GM21825 (cell line): ENCODE measurements around the gene CASR.

Experiments
- ATAC-seq: cut with Tn5 transposase; IDR thresholded peaks from one replicate; pipeline ENCODE4 v1.9.1; 2021; ENCODE audit warnings: mild to moderate bottlenecking, moderate library complexity; ENCODE audit not compliant: unreplicated experiment

CASR gene

DNA sequence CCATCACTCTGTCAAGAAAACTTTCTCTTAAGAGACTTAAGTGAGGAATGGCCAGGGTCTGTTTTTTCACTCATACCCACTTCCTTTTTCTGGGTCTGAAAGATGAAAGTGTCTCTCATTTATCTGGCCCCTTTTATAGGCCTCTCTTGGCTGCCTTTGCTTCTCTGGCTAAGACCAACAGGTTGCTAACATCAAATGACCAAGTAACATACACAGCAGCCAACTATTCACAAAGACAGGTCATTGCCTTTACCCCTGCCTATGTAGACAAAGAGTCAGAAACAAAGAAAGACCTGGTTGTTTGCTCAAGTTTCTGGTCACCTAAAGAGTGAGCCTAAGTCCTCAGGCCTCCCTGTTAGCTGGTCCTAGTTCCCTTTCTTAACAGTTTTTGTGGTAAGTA is 117.6 kb downstream of the CASR start:
- peak; percentile 53 for ATAC-seq

DNA sequence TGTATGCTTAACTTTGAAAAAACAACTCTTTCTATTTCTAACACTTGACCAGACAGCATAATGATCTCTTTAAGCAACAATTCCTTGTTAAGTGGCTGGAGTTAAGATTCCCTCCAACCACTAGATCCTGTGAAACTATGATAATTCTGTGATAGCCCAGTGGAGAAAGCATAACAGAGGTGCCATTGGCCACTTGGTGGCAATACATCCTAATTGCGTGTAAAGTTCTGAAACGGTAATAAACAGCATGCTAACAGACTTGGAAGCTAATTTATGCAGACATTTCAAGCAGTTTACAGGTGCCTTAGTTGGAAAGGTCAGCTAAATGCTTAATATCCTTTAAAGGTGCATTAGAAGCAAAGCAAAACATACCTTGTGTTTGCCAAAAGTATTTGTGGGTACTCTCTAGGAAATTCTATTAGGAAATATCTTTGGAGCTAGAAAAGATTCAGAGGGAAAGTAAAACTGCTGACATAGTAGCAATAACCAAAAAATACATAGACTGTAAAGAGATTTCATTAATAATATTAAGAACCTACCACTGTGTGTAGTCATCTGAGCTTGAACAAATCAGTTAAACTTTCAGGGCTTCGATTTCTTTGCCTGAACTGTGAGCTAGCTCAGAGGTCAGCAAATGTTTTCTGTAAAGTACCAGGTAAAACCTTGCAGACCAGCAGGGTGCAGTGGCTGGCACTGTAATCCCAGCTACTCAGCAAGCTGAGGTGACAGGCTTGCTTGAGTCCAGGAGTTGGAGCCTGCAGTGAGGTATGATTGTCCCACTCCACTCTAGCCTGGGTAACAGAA is 122.6 kb downstream of the CASR start:
- ATAC-seq: no peak

DNA sequence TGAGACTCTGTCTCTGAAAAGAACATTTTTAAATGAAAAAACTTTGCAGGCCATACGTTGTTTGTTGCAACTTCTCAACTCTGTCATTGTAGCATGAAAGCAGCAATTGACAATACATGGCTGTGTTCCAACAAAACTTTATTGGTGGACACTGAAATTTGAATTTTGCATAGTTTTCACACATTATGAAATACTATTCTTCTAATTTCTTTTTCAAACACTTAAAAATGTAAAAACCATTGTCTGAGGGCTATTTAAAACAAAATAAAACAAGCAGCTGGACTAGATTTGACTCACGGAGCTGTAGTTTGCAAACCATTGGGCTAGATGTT is 123.1 kb downstream of the CASR start:
- ATAC-seq: no peak

DNA sequence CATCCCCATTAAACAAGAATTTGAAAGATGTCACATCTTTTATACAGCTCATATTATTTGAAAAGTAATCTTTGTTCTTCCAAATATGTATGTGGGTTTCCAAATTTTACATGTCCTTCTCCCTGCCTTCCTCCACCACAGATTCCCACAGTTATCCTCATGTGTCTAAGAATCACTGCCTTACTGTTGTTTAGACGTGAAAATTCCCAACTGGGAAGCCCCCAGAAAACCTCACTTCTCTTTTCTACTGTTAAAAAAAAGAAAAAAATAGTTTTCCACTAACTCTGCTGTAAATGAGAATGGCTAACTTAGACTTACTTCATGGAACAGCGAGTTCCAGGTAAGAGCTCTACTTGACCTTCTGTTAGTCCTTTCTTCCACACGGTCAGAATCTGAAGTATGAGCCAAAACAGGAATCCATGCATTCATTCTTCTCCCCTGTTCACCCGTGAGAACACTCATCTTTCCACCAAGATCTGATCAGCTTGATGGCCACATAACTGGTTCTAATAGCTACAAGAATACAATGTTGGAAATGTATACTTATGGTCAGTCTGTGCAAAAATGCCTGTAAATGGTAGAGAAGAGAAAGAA is 123.7 kb downstream of the CASR start:
- ATAC-seq: no peak

DNA sequence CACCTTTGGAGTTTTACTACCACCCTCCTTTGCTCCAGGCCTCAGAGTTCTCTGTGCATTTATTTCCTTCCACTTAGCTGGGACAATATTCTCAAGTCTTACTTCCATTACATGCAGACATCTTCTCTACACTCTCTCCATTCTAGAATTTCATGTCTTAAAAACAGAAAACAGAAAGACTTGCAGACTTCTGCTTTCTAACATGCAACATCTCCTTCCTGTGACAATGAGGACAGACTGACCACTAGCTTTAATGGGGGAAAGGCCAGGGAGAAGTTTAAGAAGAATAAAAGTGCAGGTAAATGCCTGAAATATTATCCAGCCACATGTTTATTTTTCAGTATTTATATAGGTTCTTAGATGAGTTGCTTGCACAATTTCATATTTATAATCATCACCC is 124.5 kb downstream of the CASR start:
- no peak for ATAC-seq

DNA sequence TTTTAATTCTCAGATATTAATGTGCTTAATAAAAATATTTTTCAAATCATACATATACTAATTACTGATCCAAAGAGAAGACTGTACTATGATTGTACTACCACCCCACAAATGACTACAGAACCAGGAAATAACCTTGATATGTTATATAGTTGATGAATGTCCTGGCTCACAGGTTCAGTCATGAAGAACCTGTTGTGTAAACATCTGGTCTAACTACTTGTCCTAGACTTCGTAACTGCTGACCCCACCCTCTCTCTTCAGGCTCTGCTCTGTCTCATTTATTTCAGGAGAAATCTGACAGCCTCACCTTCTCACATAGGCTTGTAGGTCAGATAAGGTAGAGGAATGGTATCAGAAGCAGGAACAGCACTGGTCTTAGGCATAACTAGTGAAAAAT is 126.9 kb downstream of the CASR start:
- no peak for ATAC-seq

DNA sequence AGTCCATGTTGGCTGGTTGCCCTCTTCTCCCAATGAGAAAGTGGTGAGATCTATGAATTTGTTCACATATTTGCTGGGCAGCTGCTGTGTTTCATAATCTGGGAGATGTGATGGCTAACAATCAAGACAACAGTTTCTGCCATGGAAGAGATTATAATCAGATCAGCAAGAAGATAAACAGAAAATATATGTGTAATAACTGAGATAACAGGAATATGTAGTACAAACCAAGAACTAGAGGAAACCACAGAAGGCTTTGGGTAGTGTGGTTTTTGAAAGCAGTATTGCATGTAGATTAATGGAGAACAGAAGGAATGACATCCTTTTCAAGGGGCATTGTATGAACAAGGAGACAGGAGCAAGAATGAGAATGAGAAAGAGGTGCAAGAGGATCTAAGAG is 129.4 kb downstream of the CASR start:
- ATAC-seq: no peak

DNA sequence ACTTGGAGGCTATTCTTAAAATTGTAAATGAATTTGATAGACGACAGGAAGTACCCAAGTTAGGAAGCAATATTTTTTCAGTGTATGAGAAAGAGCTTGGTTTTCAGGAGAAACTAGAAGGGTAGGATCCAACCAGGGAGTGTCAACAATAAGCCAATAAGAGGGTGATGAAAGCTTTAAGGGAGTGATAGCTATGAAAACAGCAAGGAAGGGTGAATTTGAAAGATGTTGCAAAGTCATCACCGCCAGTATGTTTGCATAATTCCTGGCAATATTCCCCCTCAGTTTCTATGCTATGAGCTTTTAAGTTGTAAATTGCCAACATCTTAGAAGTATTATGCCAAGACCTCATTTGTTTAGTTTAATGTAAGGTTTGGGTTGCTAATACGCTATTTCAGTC is 129.8 kb downstream of the CASR start:
- no peak for ATAC-seq

DNA sequence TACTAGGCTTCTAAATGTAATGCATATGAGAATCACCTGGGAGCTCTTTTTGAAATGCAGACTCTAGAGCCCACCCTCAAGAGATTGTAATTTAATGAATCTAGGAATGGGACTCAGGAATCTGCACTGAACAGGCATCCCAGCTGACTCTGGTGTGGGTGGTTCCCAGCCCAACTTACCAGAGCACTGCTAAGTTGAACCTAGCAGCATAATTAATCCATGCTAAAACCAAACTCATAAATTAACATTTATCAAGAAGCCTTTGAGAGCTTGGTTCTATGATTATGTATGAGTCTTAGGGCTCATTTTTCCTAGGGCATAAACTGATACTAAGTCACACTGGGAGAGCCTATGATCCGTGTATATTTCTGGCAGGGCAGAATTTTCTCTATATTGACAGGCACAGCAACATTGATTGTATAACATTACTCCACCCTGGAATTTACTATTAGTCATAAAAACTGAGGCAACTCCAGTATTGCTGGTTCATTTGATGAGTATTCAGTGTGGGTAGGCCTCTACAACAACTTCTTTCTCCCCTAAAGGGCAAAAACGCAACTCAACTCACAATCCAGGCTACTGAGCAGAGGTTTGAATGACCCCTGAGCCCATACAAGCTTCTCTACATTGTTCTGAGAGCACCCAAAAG is 130.9 kb downstream of the CASR start:
- no peak for ATAC-seq

DNA sequence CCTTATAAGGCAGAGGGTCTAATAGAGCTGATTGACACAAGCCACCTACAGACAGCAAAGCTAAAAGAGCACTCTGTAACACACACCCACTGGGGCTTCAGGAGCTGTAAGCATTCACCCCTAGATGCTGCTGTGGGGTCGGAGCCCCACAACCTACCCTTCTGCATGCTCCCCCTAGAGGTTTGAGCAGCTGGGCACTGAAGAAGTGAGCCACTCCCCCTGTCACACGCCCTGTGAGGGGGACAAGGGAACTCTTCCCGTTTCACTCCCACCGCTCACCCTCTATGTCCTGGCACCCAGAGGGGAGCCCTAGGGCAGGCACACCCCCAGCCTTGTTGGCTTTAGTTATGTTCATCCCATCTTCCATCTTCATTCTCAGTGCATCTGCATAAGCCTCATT is 132.2 kb downstream of the CASR start:
- no peak for ATAC-seq

DNA sequence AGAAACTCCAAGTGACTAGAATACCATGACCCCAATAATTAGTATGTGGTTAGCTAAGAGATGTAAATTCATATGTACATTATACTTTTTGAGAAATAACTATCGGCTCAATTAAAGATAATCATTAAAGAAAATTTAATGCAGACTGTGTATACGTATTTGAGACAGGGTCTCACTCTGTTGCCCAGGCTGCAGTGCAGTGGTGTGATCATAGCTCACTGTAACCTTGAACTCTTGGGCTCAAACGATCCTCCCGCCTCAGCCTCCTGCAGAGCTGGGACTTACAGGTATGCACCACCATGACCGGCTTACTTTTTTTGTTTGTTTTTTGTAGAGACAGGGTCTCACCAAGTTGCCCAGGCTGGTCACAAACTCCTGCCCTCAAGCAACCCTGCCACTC is 132.9 kb downstream of the CASR start:
- ATAC-seq: no peak

DNA sequence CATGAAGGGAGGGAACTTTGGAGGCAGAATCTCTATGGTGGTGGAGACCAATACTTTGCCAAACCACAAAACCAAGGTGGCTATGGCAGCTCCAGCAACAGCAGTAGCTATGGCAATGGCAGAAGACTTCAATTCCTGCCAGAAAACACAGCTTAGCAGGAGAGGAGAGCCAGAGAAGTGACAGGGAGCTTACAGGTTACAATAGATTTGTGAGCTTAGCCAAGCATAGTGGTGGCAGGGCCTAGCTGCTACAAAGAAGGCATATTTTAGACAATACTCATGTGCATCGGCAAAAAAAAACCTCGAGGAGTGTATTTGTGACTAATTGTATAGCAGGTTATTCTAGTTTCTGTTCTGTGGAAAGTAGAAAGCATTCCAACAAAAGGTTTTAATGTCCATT is 135.2 kb downstream of the CASR start:
- no peak for ATAC-seq

DNA sequence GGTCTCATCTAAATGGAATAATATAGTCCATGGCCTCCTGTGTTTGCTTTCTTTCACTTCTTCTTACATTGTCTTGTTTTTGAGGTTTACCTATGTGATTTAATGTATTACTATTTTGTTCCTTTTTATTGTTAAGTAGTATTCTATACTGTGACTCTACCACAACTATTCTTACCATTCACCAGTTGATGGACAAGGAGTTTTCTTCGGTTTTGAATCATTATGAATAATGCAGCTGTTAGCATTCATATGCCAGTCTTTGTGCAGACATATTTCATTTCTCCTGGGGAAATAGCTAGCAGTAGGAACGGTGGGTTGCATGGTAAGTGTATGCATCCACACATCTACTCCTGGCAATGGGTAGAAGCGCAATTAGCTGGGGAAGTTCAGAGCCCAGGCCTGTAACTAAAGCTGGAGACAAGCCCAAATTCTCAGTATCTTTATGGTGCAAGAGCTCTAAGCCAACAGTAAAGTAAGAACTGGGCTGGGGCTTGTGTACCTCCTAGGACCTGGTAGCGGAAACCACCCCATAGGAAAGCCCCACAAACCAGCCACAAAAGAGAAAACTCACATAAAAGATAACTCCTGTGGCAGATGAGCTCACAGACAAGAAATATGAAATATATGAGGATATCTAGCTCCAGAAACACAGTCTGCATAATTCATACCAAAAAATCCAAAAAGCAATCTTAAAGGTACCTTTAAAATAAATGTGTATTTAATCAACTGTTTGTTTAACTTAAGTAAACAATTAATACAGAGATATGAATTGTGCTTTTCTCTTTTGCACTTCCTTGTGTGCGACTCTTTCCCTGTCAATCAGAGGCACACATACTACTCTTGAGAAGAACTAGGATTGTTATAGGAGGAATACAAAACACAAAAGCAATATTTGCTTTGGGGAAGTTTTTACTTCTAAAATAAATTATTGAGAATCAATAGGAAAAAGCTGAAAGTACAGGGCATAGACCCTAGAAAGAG is 138.9 kb downstream of the CASR start:
- no peak for ATAC-seq

DNA sequence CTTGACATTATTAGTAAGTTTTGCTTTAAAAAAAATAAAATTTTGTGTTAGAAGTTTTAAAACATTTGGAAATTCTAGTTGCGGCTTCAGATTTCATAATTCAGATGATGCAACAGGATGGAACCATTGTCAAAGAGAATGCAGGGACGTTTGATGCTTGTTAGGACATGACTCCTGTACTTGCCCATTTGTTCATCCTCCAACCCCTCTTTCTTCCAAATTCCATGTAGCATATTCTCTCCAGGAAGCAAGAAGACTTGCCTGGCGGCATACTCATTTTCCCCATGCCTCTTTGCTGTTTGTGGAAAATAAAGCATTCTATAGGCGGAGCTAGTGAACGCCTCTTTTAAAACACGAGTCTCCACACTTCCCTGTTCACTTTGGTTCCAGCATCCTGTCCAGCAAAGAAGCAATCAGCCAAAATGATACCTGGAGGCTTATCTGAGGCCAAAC is 141.4 kb downstream of the CASR start, which contains the start of gene CSTA:
TSS of gene CSTA (plus strand) at position 378 of the 453 bp plus-strand sequence. CDS start at position 423, 45 bp downstream.
- no peak for ATAC-seq

DNA sequence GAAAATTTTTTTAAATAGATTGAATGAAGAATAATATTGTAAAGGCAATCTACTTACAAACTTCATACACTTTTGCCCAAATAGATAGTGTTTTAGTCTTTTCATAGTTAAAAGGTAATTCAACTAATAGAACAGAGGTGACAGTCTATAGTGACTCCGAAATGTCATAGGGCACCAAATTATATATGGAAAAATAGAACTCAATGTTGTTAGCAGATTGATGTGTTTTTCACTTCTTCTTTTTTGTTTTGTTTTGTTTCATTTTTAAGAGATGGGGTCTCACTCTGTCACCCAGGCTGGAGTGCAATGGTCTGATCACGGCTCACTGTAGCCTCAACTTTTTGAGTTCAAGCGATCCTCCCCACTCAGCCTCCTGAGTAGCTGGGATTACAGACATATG is 142.3 kb downstream of the CASR start:
- no peak for ATAC-seq

DNA sequence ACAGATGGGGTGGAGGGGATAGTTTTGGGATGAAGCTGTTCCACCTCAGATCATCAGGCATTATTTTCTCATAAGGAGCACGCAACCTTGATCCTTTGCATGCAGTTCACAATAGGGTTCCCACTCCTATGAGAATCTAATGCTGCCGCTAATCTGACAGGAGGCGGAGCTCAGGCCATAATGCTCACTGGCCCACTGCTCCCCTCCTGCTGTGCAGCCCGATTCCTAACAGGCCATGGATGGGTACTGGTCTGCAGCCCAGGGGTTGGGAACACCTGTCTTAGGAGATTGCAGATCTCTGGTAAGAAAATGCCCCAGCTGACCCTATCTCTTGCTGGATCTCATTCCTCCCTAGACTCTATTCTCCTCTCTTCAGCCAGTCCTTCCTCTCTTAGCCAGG is 148.4 kb downstream of the CASR start:
- ATAC-seq: no peak

DNA sequence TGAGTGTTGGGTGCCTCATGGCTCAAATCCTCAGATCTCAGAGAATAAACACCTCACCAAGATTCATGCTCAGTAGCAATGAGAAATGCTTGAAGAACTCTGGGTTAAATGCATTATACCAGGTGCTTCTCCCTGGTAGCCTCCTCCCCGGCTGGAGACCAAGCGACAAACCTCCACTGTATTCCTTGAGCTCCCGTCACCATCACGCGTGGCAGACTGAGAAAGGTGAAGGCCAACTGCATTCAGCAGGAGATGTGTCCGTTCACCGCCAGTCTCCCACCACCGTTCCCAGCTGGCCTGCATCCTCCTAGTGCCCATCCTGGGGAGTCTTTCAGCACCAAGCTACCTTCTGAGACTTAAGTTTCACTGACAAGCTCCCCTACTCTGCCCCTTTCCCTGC is 149.1 kb downstream of the CASR start:
- ATAC-seq: no peak
